ENCODE measurements around the gene THAP10. TPM values are rescaled to one million over a fixed set of nuclear protein-coding genes. Genes with fewer than 3 reads are reported as not detected.
A peak's percentile ranks its signal among the peaks of the same experiment; 100 is the strongest.
"Not testable (repeated sequence)": the region's sequence is repeated elsewhere in the genome, so short reads cannot be mapped to it uniquely, and the experiment has no call there.

Gene THAP10
- 0.37 TPM in 1 of 2 replicates, not detected in the other for total RNA-seq

DNA sequence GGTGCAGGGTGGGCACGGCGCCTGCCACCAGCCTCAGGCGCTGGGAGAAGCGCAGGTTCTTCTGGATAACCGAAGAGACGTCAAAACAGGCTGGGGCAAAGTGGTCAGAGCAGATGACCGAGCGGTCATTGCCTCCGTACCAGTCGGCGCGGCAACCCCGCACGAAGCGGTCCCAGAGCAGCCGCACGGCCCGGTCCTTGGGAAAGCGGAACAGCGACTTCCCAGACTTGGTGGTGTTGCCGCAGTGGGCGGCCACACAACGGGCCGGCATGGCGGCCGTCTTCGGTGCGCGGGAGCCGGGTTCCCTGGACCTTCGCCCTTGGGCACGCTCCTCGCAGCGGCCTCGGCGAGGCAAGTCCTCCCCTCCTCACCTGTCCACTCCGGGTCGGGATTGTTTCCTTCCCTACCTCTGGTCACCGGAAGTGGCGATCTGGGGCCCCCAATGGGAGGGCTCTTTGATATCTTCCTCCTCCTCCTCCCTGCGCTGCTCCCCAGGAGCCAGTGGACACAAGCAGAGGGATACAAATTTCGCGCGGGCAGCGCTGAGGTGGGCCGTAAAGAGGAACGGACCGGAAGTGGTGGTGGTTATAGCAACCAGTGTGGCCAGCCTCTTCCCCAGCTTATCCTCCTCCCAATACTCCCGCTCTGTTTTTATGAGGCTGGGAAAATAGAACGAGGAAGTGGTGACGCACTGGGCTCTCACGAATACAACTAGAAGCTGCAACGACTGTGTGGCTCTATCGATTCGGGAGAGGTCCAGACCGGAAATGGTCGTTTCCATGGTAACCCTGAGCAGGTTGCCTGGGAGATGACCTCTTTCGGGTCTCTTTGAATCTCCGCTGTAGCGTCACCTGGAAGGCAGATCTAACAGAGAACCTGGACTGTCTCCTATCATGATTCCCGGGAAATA lies at the start of gene THAP10, which contains the start of gene LRRC49:
Gene THAP10, minus strand, starts transcription at position 432 of the 910 bp plus-strand sequence. Its CDS starts 161 bp downstream, at position 271.
Gene LRRC49, plus strand, starts transcription at position 825 of the 910 bp plus-strand sequence. Its CDS starts 69 bp downstream, at position 894.
- intact Hi-C loops (cut with micrococcal nuclease): no loop called here
- Mint-ChIP-seq H3K9me3 (no peaks in the 10 kb centered on the region), H3K27ac (no peak within 1 kb of the TSS), H3K4me3 (ENCODE audit: low read depth) (peak within 1 kb of the TSS; percentile 79), H3K4me1 (ENCODE audit: low read depth) (peaks cover 10% of the 10 kb centered on the region), H3K27me3 (ENCODE audit: low read depth) (peaks cover 52% of the 10 kb centered on the region), H3K36me3 (ENCODE audit: low read depth) (no peaks in the 10 kb centered on the region)
- DNase-seq (ENCODE audit: low spot score): peak; percentile 25

DNA sequence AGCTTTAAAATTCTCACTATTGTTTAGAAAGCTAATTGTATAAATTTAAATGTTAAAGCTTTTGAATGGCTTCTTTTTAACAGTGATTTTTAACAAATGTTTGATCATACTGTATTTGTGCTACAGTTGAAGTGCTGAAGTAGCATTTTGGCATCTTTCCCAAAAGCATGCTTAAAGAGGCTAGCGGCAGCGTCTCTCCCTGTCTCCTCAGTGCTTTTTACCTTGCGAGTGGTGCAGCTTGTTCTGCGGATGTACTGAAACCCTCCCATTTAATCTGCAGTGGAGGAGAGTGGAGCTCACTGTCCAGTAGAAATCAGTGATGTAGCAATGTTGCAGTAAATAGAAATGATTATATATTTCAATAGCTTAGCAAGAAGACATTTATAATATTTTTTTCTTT lies 44.1 kb upstream of the THAP10 start:
- DNase-seq (ENCODE audit: low spot score): no peak
- Mint-ChIP-seq H3K4me3 (ENCODE audit: low read depth) (no peak overlapping the region), H3K36me3 (ENCODE audit: low read depth) (no peaks in the 10 kb centered on the region), H3K27ac (no peak overlapping the region), H3K27me3 (ENCODE audit: low read depth) (peaks cover 13% of the 10 kb centered on the region), H3K4me1 (ENCODE audit: low read depth) (no peaks in the 10 kb centered on the region), H3K9me3 (no peaks in the 10 kb centered on the region)
- intact Hi-C loops (cut with micrococcal nuclease): no loop called here

DNA sequence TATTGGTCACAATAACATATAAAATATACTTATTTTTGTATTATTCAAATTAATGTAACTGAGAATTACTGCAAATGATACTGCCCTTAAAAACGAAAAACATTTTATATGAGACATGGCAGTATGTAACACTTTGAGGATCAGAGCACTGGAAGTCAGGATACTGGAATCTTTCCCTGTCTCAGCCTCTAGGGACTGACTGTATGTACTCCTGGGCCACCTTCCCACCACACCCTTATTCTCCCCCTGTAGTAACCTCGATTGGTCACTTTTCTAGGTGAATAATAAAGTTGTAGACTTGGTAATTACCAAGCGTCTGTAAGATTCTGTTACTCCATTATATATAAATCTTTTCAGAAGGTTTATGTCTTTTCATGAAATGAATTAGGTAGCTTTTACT lies 43.4 kb upstream of the THAP10 start:
- no peak for DNase-seq (ENCODE audit: low spot score)
- intact Hi-C loops (cut with micrococcal nuclease): no loop called here

DNA sequence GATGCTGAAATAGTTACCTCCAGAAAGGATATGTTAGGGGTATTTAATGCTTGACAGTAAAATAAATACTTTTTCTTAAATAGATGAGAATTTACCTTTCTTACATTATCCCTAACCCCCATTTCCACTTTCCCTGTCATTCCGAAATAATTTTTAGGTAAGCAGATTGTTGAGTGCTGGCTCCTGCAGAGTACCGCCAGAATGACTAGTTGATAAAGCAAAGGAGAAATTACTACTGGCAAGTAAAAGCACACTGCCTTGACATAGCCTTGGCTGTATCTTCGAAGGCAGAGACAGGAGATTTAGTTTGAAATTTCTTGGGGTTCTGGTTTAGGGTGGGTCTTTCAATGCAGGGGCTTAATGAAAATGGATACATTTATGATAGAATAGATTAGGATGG lies 41.2 kb upstream of the THAP10 start:
- H3K4me3 Mint-ChIP-seq (ENCODE audit: low read depth): no peak overlapping the region

More for the DNA sequence above, 43.4 kb upstream of the THAP10 start:
- no peaks in the 10 kb centered on the region for H3K9me3 Mint-ChIP-seq
- no peaks in the 10 kb centered on the region for H3K36me3 Mint-ChIP-seq (ENCODE audit: low read depth)
- H3K4me3 Mint-ChIP-seq (ENCODE audit: low read depth): no peak overlapping the region
- H3K4me1 Mint-ChIP-seq (ENCODE audit: low read depth): no peaks in the 10 kb centered on the region
- peaks cover 13% of the 10 kb centered on the region for H3K27me3 Mint-ChIP-seq (ENCODE audit: low read depth)
- H3K27ac Mint-ChIP-seq: no peak overlapping the region

DNA sequence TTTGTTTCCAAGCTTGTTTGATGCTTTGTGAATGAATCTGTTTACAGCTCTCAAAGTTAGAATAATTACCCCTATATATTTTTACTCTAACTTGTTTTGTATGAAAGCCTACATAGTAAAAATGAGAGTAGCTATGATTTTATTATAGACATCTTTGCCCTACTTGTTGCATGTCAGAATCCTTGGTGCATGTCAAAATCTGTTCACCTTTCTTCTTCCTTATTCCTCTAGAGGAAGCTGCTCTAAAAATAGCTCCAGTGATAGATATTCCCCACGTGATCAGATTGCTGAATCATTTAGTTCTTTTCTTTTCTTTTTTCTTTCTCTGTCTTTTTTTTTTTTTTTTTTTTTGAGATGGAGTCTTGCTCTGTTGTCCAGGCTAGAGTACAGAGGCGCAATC lies 40.2 kb upstream of the THAP10 start:
- Mint-ChIP-seq H3K36me3 (ENCODE audit: low read depth) (no peaks in the 10 kb centered on the region), H3K27me3 (ENCODE audit: low read depth) (peaks cover 12% of the 10 kb centered on the region), H3K4me3 (ENCODE audit: low read depth) (no peak overlapping the region), H3K4me1 (ENCODE audit: low read depth) (no peaks in the 10 kb centered on the region), H3K27ac (no peak overlapping the region), H3K9me3 (no peaks in the 10 kb centered on the region)
- DNase-seq (ENCODE audit: low spot score): no peak
- intact Hi-C loops (cut with micrococcal nuclease): no loop called here

More for the DNA sequence above, 41.2 kb upstream of the THAP10 start:
- no peak for DNase-seq (ENCODE audit: low spot score)
- no peak overlapping the region for H3K27ac Mint-ChIP-seq
- no peaks in the 10 kb centered on the region for H3K4me1 Mint-ChIP-seq (ENCODE audit: low read depth)
- no peaks in the 10 kb centered on the region for H3K36me3 Mint-ChIP-seq (ENCODE audit: low read depth)
- intact Hi-C loops (cut with micrococcal nuclease): no loop called here
- peaks cover 10% of the 10 kb centered on the region for H3K27me3 Mint-ChIP-seq (ENCODE audit: low read depth)
- no peaks in the 10 kb centered on the region for H3K9me3 Mint-ChIP-seq

DNA sequence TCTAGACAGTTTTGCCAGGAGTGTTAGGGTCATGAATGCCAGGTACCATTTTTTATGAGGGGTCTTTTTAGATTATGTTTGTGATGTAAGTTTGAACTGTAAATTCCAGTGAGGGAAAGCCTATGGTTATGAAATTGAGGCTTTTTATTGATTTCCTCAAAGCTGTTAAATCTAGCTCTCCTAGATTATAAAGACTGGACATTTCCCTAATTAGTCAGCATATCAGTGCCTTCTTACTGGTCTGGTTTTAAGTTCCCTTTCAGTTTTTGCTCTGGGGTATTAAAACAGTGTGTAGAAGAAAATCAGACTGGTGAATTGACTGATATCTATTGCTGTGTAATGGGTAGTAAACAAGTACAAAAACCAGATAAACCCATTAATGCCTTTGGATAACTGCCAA lies 39.6 kb upstream of the THAP10 start:
- no peak for DNase-seq (ENCODE audit: low spot score)
- Mint-ChIP-seq H3K27me3 (ENCODE audit: low read depth) (peaks cover 12% of the 10 kb centered on the region), H3K9me3 (no peaks in the 10 kb centered on the region), H3K4me3 (ENCODE audit: low read depth) (no peak overlapping the region), H3K4me1 (ENCODE audit: low read depth) (no peaks in the 10 kb centered on the region), H3K36me3 (ENCODE audit: low read depth) (no peaks in the 10 kb centered on the region), H3K27ac (no peak overlapping the region)
- intact Hi-C loops (cut with micrococcal nuclease): no loop called here

DNA sequence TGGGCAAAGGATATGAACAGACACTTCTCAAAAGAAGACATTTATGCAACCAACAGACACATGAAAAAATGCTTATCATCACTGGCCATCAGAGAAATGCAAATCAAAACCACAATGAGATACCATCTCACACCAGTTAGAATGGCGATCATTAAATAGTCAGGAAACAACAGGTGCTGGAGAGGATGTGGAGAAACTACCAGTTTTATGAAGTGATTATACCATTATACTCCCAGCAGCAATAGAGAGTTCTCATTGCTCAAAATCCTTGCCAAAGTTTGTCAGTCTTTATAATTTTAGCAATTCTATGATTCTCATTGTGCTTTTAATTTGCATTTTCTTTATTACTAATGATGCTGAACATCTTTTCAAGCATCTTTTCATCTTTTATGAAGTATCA lies 34.7 kb upstream of the THAP10 start:
- H3K4me1 Mint-ChIP-seq (ENCODE audit: low read depth); H3K36me3 Mint-ChIP-seq (ENCODE audit: low read depth); H3K4me3 Mint-ChIP-seq (ENCODE audit: low read depth); DNase-seq (ENCODE audit: low spot score); intact Hi-C loops (cut with micrococcal nuclease); H3K9me3 Mint-ChIP-seq; H3K27ac Mint-ChIP-seq: not testable (repeated sequence)
- H3K27me3 Mint-ChIP-seq (ENCODE audit: low read depth): peaks cover 27% of the 10 kb centered on the region

DNA sequence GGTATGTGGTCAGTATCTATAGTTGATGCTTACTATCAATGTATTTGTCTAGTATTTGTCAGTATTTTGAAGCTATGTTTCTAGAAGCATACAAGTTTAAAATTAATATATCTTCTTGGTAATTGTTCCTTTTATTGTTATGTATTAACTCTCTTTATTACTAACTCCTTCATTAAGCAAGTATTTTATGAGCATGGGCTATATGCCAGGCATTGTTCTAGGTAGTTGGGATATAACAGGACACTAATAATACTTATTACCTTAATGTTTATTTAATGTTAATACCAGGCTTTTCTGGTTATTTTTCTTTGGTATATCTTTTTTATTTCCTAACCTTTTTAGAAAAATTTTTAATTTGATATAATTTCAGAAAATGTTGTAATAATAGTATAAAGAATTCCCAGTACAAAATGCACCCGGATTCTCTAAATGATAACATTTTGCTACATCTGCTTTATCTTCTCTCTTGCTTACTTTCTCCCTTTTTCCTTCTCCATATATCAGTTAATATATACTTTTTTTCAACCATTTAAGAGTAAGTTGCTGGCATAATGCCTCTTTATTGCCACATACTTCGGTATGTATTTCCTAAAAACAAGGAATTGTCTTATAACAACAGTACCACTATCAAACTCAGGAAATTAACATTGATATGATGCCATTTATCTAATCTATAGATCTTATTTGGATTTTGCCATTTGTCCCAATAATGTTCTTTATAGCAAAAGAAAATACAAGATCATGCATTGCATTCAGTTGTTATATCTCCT lies 31.3 kb upstream of the THAP10 start:
- H3K4me1 Mint-ChIP-seq (ENCODE audit: low read depth): no peaks in the 10 kb centered on the region
- no peak for DNase-seq (ENCODE audit: low spot score)
- no peaks in the 10 kb centered on the region for H3K9me3 Mint-ChIP-seq
- no peaks in the 10 kb centered on the region for H3K36me3 Mint-ChIP-seq (ENCODE audit: low read depth)
- no peak overlapping the region for H3K4me3 Mint-ChIP-seq (ENCODE audit: low read depth)
- no peak overlapping the region for H3K27ac Mint-ChIP-seq
- peaks cover 31% of the 10 kb centered on the region for H3K27me3 Mint-ChIP-seq (ENCODE audit: low read depth)
- intact Hi-C loops (cut with micrococcal nuclease): no loop called here

DNA sequence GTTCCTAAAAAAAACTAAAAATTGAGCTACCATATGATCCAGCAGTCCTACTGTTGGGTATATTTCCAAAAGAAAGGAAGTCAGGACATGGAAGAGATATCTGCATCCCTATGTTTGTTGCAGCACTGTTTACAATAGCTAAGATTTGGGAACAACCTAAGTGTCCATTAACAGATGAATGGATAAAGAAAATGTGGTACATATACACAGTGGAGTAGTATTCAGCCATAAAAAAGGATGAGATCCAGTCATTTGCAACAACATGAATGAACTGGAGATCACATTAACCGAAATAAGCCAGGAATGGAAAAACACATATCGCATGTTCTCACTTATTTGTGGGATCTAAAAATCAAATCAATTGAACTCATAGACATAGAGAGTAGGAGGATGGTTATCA lies 29.9 kb upstream of the THAP10 start:
- Mint-ChIP-seq H3K4me1 (ENCODE audit: low read depth) (no peaks in the 10 kb centered on the region), H3K27me3 (ENCODE audit: low read depth) (peaks cover 29% of the 10 kb centered on the region), H3K4me3 (ENCODE audit: low read depth) (no peak overlapping the region), H3K36me3 (ENCODE audit: low read depth) (no peaks in the 10 kb centered on the region), H3K9me3 (no peaks in the 10 kb centered on the region), H3K27ac (no peak overlapping the region)
- intact Hi-C loops (cut with micrococcal nuclease): no loop called here
- DNase-seq (ENCODE audit: low spot score): no peak

DNA sequence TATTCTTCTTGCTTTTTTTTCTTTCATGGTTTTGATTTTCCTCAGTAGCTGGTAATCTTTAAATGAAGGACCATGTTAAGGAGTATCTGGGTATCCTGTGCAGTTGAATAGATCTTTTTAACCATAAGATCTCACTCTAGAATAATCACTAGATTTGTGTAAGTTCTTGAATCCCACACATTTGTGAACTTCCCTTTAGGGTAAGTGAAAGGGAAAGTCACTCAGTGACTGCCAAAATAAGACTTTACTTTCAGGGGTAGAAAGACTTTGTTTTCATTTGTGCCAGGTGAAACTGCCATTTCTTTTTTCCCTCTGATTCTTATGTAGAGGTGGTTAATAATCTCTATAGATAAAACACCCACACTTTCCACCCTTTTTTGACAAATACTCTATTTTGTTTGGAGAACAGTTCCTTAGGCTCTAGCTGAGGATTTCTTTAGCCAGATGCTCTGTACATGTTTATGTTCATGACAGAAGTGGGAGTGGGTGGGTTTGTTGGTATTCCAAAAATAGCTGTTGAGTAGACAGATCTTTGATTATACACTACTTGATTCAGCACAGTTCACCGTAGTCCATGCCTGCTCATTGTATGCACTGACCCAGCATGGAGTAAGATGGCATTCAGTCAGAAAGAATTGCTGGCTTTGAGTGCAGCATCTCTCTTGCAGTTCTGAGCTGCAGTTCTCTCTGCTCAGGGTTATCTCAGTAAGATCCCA lies 28.9 kb upstream of the THAP10 start:
- no peaks in the 10 kb centered on the region for H3K4me1 Mint-ChIP-seq (ENCODE audit: low read depth)
- no peak overlapping the region for H3K27ac Mint-ChIP-seq
- no peak overlapping the region for H3K4me3 Mint-ChIP-seq (ENCODE audit: low read depth)
- DNase-seq (ENCODE audit: low spot score): no peak
- H3K36me3 Mint-ChIP-seq (ENCODE audit: low read depth): no peaks in the 10 kb centered on the region
- intact Hi-C loops (cut with micrococcal nuclease): no loop called here
- peaks cover 29% of the 10 kb centered on the region for H3K27me3 Mint-ChIP-seq (ENCODE audit: low read depth)
- H3K9me3 Mint-ChIP-seq: no peaks in the 10 kb centered on the region

DNA sequence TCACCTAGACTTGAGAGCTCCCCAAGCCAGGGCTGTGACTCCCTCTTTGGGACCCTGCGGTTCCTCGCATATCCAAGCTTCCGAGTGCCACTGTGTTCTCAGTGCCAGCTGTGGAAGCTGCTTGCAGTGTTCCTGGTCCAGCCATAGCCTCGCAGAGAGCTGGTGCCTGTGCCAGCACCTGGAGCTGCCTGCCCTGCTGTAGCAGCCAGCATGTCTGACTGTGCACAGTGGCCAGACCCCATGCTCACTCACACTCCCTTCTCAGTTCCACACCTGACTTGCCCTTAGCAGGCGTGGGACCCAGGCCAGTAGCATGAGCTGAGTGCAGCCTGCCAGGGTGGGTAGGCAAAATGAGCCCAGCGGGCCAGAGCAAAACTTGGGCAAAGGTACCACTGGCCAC lies 25.7 kb upstream of the THAP10 start:
- Mint-ChIP-seq H3K4me1 (ENCODE audit: low read depth) (no peaks in the 10 kb centered on the region), H3K27me3 (ENCODE audit: low read depth) (peaks cover 10% of the 10 kb centered on the region)

DNA sequence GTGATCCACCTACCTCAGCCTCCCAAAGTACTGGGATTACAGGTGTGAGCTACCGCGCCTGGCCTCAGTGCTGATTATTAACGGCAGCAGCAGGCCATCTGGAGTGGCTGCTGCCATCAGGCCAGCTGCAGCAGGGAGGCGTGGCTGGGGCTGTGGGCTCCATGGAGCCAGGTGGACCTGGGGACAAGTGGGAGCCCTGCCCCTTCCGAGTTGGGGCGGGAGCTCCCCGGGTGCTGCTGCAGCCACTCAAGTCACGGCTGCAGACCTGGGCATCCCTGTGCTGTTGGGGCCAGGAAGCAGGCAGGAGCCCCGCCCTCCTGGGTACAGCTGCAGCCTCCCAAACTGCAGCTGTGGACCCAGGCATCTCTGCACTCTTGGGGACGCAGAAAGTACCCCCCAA lies 24.3 kb upstream of the THAP10 start:
- H3K27me3 Mint-ChIP-seq (ENCODE audit: low read depth): peaks cover 7% of the 10 kb centered on the region
- intact Hi-C loops (cut with micrococcal nuclease): no loop called here
- no peak for DNase-seq (ENCODE audit: low spot score)
- no peaks in the 10 kb centered on the region for H3K4me1 Mint-ChIP-seq (ENCODE audit: low read depth)
- H3K4me3 Mint-ChIP-seq (ENCODE audit: low read depth): no peak overlapping the region
- no peaks in the 10 kb centered on the region for H3K9me3 Mint-ChIP-seq
- no peaks in the 10 kb centered on the region for H3K36me3 Mint-ChIP-seq (ENCODE audit: low read depth)
- no peak overlapping the region for H3K27ac Mint-ChIP-seq

More for the DNA sequence above, 25.7 kb upstream of the THAP10 start:
- intact Hi-C loops (cut with micrococcal nuclease): no loop called here
- Mint-ChIP-seq H3K9me3 (no peaks in the 10 kb centered on the region), H3K4me3 (ENCODE audit: low read depth) (no peak overlapping the region), H3K27ac (no peak overlapping the region), H3K36me3 (ENCODE audit: low read depth) (no peaks in the 10 kb centered on the region)
- no peak for DNase-seq (ENCODE audit: low spot score)

Data from activated T-helper 2 cell treated with anti-CD3 and anti-CD28 coated beads, Interferon-gamma antibody, Interleukin-2, Interleukin-4, amounts not matched to agents 10 μg/mL and 5 μg/mL and 100 μg/mL, durations not matched to agents 14 hours and 24 hours and 36 hours (primary cell).